Right lobe of liver (tissue), 4 donors: ENCODE data around the gene RAB21.

Experiments
- CTCF ChIP-seq, 4 donors: fragments of 200-600 bp in 3 of 4; fragments of 450-650 bp in 1 of 4; IDR thresholded peaks; one replicate each; pipeline versions ENCODE4 v1.5.1 to v1.8.0; 2016 to 2022; ENCODE audit warnings: antibody characterized with exemption in 4 of 4, mild to moderate bottlenecking in 2 of 4
- POLR2A ChIP-seq: fragments of 450-650 bp; IDR thresholded peaks from one replicate; pipeline ENCODE4 v1.6.1; 2017; ENCODE audit warnings: antibody characterized with exemption, mild to moderate bottlenecking
- donor health status: DM: no; HTN: no; CAD: no.
- donor health status: DM: no; HTN: no; CAD: no.
- donor health status: DM: no; HTN: yes; CAD: no.

- no peak for TF ChIP-seq CTCF (IDR thresholded peaks at IDR 0.05)
- no peak for TF ChIP-seq POLR2A
Observed at GRCh38 chr12:71764587-71765321, 10.1 kb downstream of the RAB21 start.
